GM18909 (cell line): ENCODE data around the gene HPS5.
A peak's percentile ranks its signal among the peaks of the same experiment; 100 is the strongest.

Source experiments
- ATAC-seq: cut with Tn5 transposase; IDR thresholded peaks from one replicate; pipeline ENCODE4 v1.9.1; 2021; ENCODE audit warnings: mild to moderate bottlenecking; ENCODE audit not compliant: unreplicated experiment, poor library complexity

HPS5 gene

GRCh38 chr11:18243783-18244362 lies 78.1 kb downstream of the HPS5 start:
- ATAC-seq, result peak; percentile 31

DNA sequence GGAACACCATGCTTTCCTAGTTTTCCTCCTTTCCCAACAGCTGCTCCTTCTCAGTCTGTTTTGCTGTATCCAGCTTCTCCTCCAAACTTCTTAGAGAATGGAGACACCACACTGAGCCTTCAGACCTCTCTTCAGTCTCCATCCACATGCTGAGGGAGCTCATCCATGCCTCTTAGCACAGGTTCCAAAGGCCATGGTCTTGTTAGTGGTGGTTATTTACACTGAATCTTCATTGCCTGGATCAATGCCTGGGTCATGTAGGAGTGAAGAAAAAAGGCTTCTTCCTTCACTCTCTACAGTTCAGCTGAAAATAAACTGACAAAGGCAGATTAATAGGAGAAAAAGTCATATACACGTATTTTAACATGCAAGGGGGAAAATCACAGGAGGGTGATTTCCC lies 82.3 kb downstream of the HPS5 start:
- ATAC-seq, result no peak

GRCh38 chr11:18236664-18237356 lies 85.1 kb downstream of the HPS5 start, which contains the start of gene SAA4:
Gene SAA4, minus strand, starts transcription at chr11:18236802. Its CDS starts 876 bp downstream, at chr11:18235926.
- ATAC-seq, result no peak

DNA sequence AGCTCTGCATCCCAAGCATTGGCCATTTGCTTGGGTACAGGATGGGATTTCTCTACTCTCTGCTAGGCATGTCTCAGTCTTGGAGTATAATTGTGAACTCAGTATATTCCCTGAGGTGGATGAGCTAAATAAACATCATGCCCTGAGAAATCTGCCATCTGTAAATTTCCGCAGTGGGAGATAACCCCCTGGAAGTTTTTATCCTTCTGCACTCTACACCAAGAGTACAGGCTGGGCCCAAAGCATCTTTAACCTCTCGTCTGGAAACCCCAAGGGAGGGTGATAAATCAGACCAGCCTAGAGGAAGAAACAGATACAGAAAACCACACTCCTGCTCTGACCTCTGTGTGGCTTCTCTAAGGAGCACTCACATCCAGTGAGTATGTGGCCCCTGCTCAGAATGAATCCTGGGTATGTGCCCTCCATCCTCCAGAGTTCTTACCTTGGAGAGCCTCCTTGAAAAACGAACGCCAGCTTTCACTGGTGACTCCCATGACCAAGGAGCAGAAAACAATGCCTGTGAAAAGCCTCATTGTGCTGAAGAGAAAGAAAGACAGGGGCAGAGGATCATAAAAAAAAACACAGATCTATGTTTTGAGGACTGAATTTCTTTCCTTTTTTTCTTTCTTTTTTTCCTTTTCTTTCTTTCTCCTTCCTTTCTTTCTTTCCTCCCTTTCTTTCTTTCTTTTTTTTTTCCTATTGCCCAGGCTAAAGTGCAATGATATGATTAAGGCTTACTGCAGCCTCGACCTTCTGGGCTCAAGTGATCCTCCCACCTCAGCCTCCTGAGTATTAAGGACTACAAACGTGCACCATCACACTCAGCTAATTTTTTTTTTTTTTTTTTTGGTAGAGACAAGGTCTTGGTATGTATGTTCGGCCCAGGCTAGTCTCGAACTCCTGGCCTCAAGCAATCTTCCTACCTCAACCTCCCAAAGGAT lies 86.3 kb downstream of the HPS5 start:
- ATAC-seq, result no peak

DNA sequence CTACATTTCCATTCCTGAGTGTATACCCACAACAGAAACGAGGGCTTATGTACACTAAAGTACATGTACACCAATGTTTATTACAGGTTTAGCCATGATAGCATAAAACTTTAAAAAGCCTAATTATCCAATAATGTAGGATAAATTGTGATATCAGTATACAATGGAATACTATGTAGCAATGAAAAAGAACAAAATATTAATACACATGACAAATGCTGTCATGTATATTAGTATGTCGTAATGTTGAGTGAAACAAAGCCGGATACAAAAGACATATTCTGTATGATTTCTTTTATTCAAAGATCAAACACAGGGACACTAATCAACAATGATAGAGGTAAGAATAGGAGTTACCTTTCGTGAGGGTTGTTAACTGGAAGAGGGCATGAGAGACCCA lies 88.0 kb downstream of the HPS5 start:
- no peak for ATAC-seq

- no peak for ATAC-seq
Observed at GRCh38 chr11:18230859-18231258, 91.1 kb downstream of the HPS5 start.

DNA sequence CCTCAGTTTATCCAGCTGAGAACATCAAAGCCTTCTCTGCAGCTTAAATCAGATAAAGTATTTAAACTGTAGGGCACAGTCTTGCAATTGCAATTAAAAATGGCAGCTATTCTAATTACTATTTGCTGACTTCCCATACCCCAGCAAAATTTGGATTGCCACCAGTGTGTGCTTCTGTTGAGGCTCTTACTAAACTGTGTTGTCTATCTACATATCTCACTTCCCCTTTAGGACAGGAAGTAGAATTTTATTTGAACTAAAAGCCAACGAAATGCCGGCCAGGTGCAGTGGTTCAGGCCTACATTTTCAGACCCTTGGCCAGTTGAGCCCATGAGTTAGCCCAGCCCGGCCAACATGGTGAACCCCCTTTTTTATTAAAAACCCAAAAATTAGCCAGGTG lies 92.4 kb downstream of the HPS5 start:
- peak; percentile 94 for ATAC-seq
